ENCODE results near the gene MAP2K7. TPM values are rescaled to one million over a fixed set of nuclear protein-coding genes. Genes with fewer than 3 reads are reported as not detected.

The MAP2K7 gene
- polyA plus RNA-seq, 3 donors = 31.3 to 40.5 (median 36.4) TPM

- DNase-seq = no peak
Observed at GRCh38 chr19:7863971-7864689, 39.5 kb upstream of the MAP2K7 start.

DNA sequence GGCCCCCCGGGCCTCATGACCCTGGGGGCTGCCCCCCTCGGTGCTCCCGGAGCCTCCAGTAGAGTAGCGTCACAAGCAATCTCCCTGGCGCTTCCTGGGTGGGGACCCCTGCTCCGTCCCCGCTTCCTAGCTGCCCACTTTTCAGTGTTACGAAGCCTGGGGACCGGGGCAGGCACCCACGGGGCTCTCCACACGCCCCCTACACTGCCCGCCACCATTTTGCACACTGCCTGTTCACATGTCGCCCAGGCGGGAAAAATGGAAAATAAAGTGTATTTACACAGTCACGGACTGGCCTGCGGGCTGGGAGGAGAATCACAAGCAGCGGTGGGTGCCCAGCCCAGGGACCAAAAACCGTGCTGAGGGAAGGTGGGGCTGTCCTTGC, 39.0 kb upstream of the MAP2K7 start:
- DNase-seq = no peak

- DNase-seq = no peak
Observed at GRCh38 chr19:7865262-7865911, 38.3 kb upstream of the MAP2K7 start.

GRCh38 chr19:7866399-7867091, 37.1 kb upstream of the MAP2K7 start:
- DNase-seq = no peak

DNA sequence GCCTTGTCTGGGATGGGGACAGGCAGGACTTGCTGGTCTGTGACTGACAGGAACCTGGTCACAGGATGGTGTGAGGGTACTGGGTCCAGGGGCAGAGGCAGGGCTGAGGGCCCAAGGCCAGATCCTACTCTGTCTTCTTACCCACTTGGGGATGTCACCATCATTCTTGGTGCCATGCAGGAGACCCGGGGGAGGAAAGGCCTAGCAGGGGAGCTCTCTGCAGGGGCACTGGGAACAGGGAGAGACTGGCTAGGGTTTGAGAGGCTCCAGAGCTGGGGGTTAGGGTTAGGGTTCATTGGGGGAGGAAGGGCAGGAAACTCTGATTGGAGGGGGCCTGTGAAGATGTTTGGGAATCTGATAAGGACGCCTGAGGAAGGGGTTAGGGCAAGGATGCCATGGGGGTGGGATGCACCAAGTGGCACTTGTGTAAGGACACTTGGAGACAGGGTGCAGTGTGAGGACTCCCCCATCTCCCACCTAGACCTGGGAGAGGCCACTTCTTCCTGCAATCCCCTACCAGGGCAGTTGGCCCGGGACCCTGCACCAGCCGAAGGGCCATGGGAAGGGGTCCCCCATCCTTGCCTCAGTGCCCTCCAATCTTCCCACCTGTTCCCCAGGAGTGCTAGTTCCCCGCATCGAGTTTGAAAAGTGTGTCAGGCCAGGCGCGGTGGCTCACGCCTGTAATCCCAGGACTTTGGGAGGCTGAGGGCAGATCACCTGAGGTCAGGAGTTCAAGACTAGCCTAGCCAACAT, 36.4 kb upstream of the MAP2K7 start:
- DNase-seq = no peak

DNA sequence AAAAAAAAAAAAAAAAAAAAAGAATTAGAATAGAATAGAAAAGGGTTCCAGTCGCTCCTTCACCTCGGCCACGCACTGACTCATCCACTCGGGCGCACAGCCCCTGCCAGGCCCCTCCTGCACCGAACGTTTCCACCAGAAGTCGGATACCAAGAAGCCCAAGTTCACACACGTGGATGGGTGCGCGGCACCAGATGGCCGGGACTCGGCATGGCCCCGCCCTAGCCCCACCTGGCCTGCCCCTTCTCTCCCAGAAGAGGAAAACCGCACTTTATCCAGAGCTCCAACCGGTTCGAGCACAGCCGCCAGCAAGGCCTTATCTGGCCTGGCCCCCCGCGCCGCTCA, 35.4 kb upstream of the MAP2K7 start:
- no peak for DNase-seq

GRCh38 chr19:7868671-7869452, 34.8 kb upstream of the MAP2K7 start:
- peak; percentile 65 for DNase-seq

DNA sequence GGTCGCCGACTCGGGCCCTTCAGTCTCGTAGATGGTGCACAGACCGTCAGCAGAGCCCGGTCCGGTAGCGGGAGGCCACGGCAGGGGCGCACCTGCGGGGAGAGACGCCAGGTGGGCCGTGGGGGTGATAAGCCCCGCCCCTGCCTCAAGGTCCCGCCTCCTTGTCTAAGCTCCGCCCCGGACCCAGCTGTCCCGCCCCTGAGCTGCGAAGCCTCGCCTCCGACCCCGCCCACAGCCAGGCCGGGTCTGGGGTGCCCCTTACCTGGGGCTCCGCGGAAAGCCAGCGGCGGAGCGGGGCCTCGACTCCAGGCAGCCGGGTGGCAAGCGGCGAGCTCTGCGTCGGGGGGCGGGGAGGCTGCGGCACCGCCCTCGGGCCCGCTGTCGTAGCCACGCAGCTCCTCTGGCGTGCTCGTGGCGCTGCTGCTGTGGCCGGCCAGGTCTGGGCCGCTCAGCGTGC, 34.2 kb upstream of the MAP2K7 start:
- no peak for DNase-seq

GRCh38 chr19:7869910-7870511, 33.7 kb upstream of the MAP2K7 start:
- no peak for DNase-seq

GRCh38 chr19:7870571-7871436, 32.9 kb upstream of the MAP2K7 start:
- DNase-seq = no peak

DNA sequence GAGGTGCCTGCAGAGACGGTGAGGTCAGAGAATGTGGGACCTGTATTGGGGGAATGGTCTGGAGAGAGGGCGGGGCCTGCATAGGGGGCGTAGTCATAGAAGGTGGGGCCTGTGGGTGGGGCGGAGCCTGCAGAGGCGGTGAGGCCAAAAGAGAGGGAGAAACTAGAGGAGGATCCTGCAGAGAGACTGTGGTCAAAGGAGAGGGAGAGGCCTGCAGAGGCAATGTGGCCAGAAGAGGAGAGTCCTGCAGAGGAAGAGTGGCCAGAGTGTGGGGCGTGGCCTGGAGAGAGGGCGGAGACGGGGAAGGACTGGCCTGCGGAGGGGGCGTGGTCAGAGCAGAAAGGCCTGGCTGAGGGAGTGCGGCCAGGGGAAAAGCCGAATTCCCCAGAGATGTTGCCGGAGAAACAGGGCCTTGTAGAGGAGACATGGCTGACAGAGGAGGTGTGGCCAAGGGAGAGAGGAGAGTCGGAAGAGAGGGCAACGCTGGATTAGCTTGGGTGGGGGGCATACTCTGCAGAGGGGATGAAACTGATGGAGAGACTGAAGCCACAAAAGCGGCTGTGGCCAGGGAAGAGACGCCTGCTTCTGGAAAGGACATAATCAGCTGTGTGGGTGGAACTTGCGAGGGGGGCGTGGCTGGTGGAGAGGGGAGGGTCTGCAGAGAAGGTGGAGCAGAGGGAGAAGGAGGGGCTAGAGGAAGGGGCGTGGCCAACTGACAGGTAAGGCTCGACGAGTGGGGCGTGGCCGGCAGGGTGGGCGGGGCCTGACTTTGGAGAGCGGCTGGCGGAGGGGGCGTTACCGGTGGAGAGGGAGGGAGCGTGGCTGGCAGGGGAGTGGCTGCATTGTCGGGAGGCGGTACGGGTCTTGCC, 32.0 kb upstream of the MAP2K7 start:
- peak; percentile 78 for DNase-seq

- DNase-seq = no peak
Observed at GRCh38 chr19:7872306-7873204, 31.1 kb upstream of the MAP2K7 start.

DNA sequence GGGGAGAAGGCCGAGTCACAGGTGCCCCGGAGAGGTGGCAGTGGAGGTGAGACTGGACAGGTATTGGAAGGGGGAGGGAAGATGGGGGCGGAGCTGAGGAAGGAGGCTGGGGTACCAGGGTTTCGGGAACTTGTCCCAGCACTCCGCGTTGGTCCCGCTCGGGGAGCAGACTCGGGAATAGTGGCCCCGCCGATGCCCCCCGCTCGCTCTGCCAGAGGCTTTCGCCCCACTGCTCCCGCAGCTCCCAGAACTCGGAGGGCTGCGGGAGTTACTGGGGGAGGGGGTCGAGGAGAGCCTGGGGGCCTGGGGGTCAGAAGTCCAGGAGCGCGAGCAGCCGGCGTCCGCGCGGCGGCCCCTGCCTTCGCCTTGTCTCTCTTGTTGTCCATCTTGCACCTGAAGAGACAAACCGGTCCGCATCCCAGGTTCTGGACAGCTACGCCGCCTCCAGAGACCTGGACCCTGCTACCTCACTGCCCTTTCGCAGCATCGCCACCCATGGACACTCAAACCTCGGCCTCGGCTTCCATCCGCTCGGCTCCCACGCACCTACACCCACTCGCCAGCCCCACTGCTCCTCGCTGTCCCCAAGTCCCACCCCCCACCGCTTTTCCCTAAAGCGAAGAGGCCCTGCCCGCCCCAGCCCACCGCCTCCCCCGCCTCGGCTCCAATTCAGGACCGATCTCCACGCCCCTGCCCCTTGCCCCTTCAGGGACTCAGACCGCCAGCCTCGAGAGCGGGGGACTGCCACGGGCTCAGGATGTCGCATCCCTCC, 30.2 kb upstream of the MAP2K7 start:
- DNase-seq = no peak

- DNase-seq = peak; percentile 80
Observed at GRCh38 chr19:7874076-7874896, 29.4 kb upstream of the MAP2K7 start, which contains the start of gene PRR36. Gene PRR36 (minus strand): TSS chr19:7874390. CDS start chr19:7873689, 701 bp downstream.

GRCh38 chr19:7874897-7875273, 28.8 kb upstream of the MAP2K7 start:
- DNase-seq = no peak

GRCh38 chr19:7877249-7877836, 26.3 kb upstream of the MAP2K7 start:
- DNase-seq = no peak
